Measurements from ENCODE around the gene SERINC1. TPM values are rescaled to one million over a fixed set of nuclear protein-coding genes. Genes with fewer than 3 reads are reported as not detected.

The SERINC1 gene
- total and polyA plus RNA-seq, 2 of the 4 experiments (the other 2 are of a cell fraction), result 79.8 to 123 TPM

GRCh38 chr6:122472022-122472340 lies 374 bp upstream of the SERINC1 start:
- Histone ChIP-seq H3K9ac (ENCODE audit: low read depth, low read length) (peak overlapping the region; percentile 99), H4K8ac (ENCODE audit: low read depth in 2 of 2, low read length in 2 of 2) (peak overlapping the region; percentile 87 to 99), H3K4me2 (ENCODE audit: low read depth, low read length) (peak overlapping the region; percentile 96), H3K79me1 (ENCODE audit: low read depth in 1 of 2, low read length in 2 of 2) (peaks cover 0 to 5% of the 10 kb centered on the region in 2 experiments; a peak in 2 of 4 replicates), H3K36me3 (ENCODE audit: control insufficient read depth, insufficient read depth, low read length) (no peaks in the 10 kb centered on the region), H3K4me1 (ENCODE audit: control insufficient read depth, insufficient read depth, low read length) (no peaks in the 10 kb centered on the region), H3K23ac (ENCODE audit: low read depth, low read length) (peak overlapping the region; percentile 100), H3K4ac (ENCODE audit: low read depth, low read length) (peak overlapping the region; percentile 99), H3K18ac (ENCODE audit: low read depth, low read length) (peak overlapping the region; percentile 92), H2BK20ac (ENCODE audit: low read depth, low read length) (0 out of 2 replicates have a peak overlapping the region, but pooled peaks have one; percentile 52), H3K9me3 (ENCODE audit: control insufficient read depth, insufficient read depth, low read length) (no peaks in the 10 kb centered on the region), H3K56ac (ENCODE audit: extremely low read depth, insufficient read depth, low read length) (peak overlapping the region; percentile 98), H2AFZ (replicated peaks; ENCODE audit: low read length, poor library complexity) (peak overlapping the region; percentile 94), H3K27ac (ENCODE audit: insufficient read depth, low read length) (peak overlapping the region; percentile 90), H2AK5ac (ENCODE audit: low read depth, low read length) (peak overlapping the region; percentile 32; the same call in 1 of the 2 replicates), H2BK5ac (ENCODE audit: low read depth, low read length, poor library complexity, severe bottlenecking) (peak overlapping the region; percentile 91), H2BK15ac (ENCODE audit: low read depth, low read length) (no peak overlapping the region; the same call in 2 of the 3 replicates), H3K27me3 (ENCODE audit: control insufficient read depth, insufficient read depth, low read length) (no peaks in the 10 kb centered on the region), H3K14ac (replicated peaks; ENCODE audit: low read depth, low read length) (peak overlapping the region; percentile 100), H2BK120ac (ENCODE audit: low read depth, low read length) (peak overlapping the region; percentile 86), H2AK9ac (replicated peaks; ENCODE audit: low read depth, low read length, poor library complexity) (peak overlapping the region; percentile 53), H4K20me1 (ENCODE audit: insufficient read depth, low read length) (peaks cover 30% of the 10 kb centered on the region), H4K91ac (ENCODE audit: insufficient read depth, low read depth, low read length) (peak overlapping the region; percentile 96), H4K5ac (ENCODE audit: low read depth, low read length) (peak overlapping the region; percentile 97), H3K4me3 (ENCODE audit: insufficient read depth, low read depth, low read length) (peak overlapping the region; percentile 81), H3K9me1 (ENCODE audit: insufficient read depth, low read length) (no peaks in the 10 kb centered on the region)
- WGBS, 2 experiments (ENCODE audit: extremely low coverage in 2 of 2, insufficient read length in 1 of 2), result no CpG with 5 or more reads among the region's 8 CpGs
- ChIA-PET CTCF (interaction anchor here (1.2 kb wide), 1 partner anchor 20 kb away, joined by 3 read pairs; no protein-coding TSS in a partner anchor), POLR2A (ENCODE audit: unreplicated experiment) (no interaction called here)
- TF ChIP-seq CHD1 (IDR thresholded peaks at IDR 0.05; ENCODE audit: low read depth, low read length) (no peak), NFE2L2 (IDR thresholded peaks at IDR 0.05; ENCODE audit: low read depth, low read length) (no peak), BHLHE40 (IDR thresholded peaks at IDR 0.05; ENCODE audit: low read depth, low read length) (no peak), RFX5 (IDR thresholded peaks at IDR 0.05; ENCODE audit: low read depth, low read length) (no peak), SMC3 (IDR thresholded peaks at IDR 0.05; ENCODE audit: low read depth, low read length) (no peak), FOS (IDR thresholded peaks at IDR 0.05; ENCODE audit: low read depth, low read length) (no peak), CEBPB (IDR thresholded peaks at IDR 0.05; ENCODE audit: low read depth, low read length) (no peak), MAFK (IDR thresholded peaks at IDR 0.05; ENCODE audit: low read depth, low read length) (no peak), POLR2A (IDR thresholded peaks at IDR 0.05; ENCODE audit: low read depth, low read length) (no peak), RCOR1 (IDR thresholded peaks at IDR 0.05; ENCODE audit: insufficient replicate concordance, low read length) (no peak), ELK1 (IDR thresholded peaks at IDR 0.05; ENCODE audit: borderline replicate concordance, low read depth, low read length) (no peak), MAZ (IDR thresholded peaks at IDR 0.05; ENCODE audit: borderline replicate concordance, low read depth, low read length) (no peak), RAD21 (IDR thresholded peaks at IDR 0.05; ENCODE audit: low read length) (no peak), USF2 (IDR thresholded peaks at IDR 0.05; ENCODE audit: low read depth, low read length) (no peak), CTCF (conservative IDR thresholded peaks at IDR 0.05; ENCODE audit: low read depth, low read length) (no peak), MXI1 (IDR thresholded peaks at IDR 0.05; ENCODE audit: borderline replicate concordance, low read depth, low read length) (no peak)
- intact Hi-C loops (cut with micrococcal nuclease), result loop anchor here (5.0 kb wide), 1 partner anchor 70 kb away; no protein-coding TSS in a partner anchor
- peak; percentile 50 for ATAC-seq (ENCODE audit: low read depth)
- dilution Hi-C loops (cut with HindIII; ENCODE audit: low sequenced_read_pairs, unreplicated experiment), result no loop called here
- no peak for DNase-seq
- BruUV-seq (replicated peaks), result no TSS peak
- in situ Hi-C loops (cut with MboI; ENCODE audit: low sequenced_read_pairs), result no loop called here
